Measurements from ENCODE around the gene DIAPH2. TPM values are rescaled to one million over a fixed set of nuclear protein-coding genes. Genes with fewer than 3 reads are reported as not detected.

The DIAPH2 gene
- total RNA-seq: 10 to 100 TPM; 21.5 to 51.8 TPM
- 6.2 TPM for polyA plus RNA-seq (2013, experiment 1 of 2)
- polyA plus RNA-seq (2013, experiment 2 of 2): 6.3 TPM
- long read RNA-seq, experiment 1, partial matches to known transcripts: 3 of 6 reads
- long read RNA-seq, experiment 1, other reads (novel, unspliced or antisense): 2 of 6 reads
- long read RNA-seq, experiment 2, transcript DIAPH2-204 (28 exons, 3,376 nt): major isoform, 20 of 43 reads
- long read RNA-seq, experiment 2, partial matches to known transcripts: 5 of 43 reads
- long read RNA-seq, experiment 2, other reads (novel, unspliced or antisense): 15 of 43 reads
- long read RNA-seq, experiment 3, transcript DIAPH2-204 (28 exons, 3,376 nt): major isoform, 10 of 37 reads
- long read RNA-seq, experiment 3, partial matches to known transcripts: 13 of 37 reads
- long read RNA-seq, experiment 3, other reads (novel, unspliced or antisense): 13 of 37 reads
- long read RNA-seq, experiment 4, partial matches to known transcripts: 5 of 10 reads
- long read RNA-seq, experiment 4, other reads (novel, unspliced or antisense): 5 of 10 reads

- peak; percentile 95 for DNase-seq
- Histone ChIP-seq H3K4me3 (ENCODE audit: low read length) (peak within 1 kb of the TSS; percentile 83), H3K4me1 (ENCODE audit: control insufficient read depth, insufficient read depth, low read length) (no peaks in the 10 kb centered on the region), H3K9me3 (ENCODE audit: control insufficient read depth, low read length) (no peaks in the 10 kb centered on the region), H3K9ac (ENCODE audit: extremely low read depth, low read length, poor library complexity, severe bottlenecking) (no peak within 1 kb of the TSS), H3K36me3 (ENCODE audit: control insufficient read depth, insufficient read depth, low read length) (no peaks in the 10 kb centered on the region), H3K27me3 (ENCODE audit: control insufficient read depth, insufficient read depth, low read length, poor library complexity, severe bottlenecking) (no peaks in the 10 kb centered on the region), H3K27ac (ENCODE audit: low read depth, low read length) (no peak within 1 kb of the TSS)
- TF ChIP-seq CTCF (conservative IDR thresholded peaks at IDR 0.05): peak; percentile 60
- H3K4me3 Mint-ChIP-seq: peak within 1 kb of the TSS; percentile 93
- H3K36me3 Mint-ChIP-seq (ENCODE audit: low read depth): peaks cover 2% of the 10 kb centered on the region
- WGBS, 2 experiments (ENCODE audit: insufficient coverage in 1 of 2, insufficient read length in 1 of 2): 4% methylated on average over 53 of the region's 57 CpGs; no CpG with 5 or more reads in 1 of the 2 experiments
- peak within 1 kb of the TSS; percentile 89 for H3K27ac Mint-ChIP-seq
- no peaks in the 10 kb centered on the region for H3K9me3 Mint-ChIP-seq
- H3K4me1 Mint-ChIP-seq: peaks cover 35% of the 10 kb centered on the region
- no peaks in the 10 kb centered on the region for H3K27me3 Mint-ChIP-seq (ENCODE audit: insufficient read depth)
Observed at GRCh38 chrX:96684339-96685209, at the start of gene DIAPH2. TSS of gene DIAPH2 (plus strand) at chrX:96684842.

GRCh38 chrX:96650023-96650422 is 34.6 kb upstream of the DIAPH2 start:
- no peak overlapping the region for H3K27ac Mint-ChIP-seq

More at GRCh38 chrX:96650023-96650422, 34.6 kb upstream of the DIAPH2 start:
- WGBS, 2 experiments (ENCODE audit: insufficient coverage in 1 of 2, insufficient read length in 1 of 2): 89% methylated on average over 1 of the region's 2 CpGs; no CpG with 5 or more reads in 1 of the 2 experiments
- H3K36me3 ChIP-seq (ENCODE audit: control insufficient read depth, insufficient read depth, low read length): no peaks in the 10 kb centered on the region
- no peaks in the 10 kb centered on the region for H3K27me3 ChIP-seq (ENCODE audit: control insufficient read depth, insufficient read depth, low read length, poor library complexity, severe bottlenecking)
- no peak overlapping the region for H3K9ac ChIP-seq (ENCODE audit: extremely low read depth, low read length, poor library complexity, severe bottlenecking)
- TF ChIP-seq CTCF (conservative IDR thresholded peaks at IDR 0.05): no peak
- H3K4me3 ChIP-seq (ENCODE audit: low read length): no peak overlapping the region
- no peaks in the 10 kb centered on the region for H3K36me3 Mint-ChIP-seq (ENCODE audit: low read depth)
- no peak overlapping the region for H3K27ac ChIP-seq (ENCODE audit: low read depth, low read length)
- H3K4me1 Mint-ChIP-seq: peaks cover 26% of the 10 kb centered on the region
- H3K4me1 ChIP-seq (ENCODE audit: control insufficient read depth, insufficient read depth, low read length): no peaks in the 10 kb centered on the region
- no peak for DNase-seq
- no peaks in the 10 kb centered on the region for H3K9me3 ChIP-seq (ENCODE audit: control insufficient read depth, low read length)
- no peaks in the 10 kb centered on the region for H3K9me3 Mint-ChIP-seq
- no peaks in the 10 kb centered on the region for H3K27me3 Mint-ChIP-seq (ENCODE audit: insufficient read depth)
- no peak overlapping the region for H3K4me3 Mint-ChIP-seq
